Stimulated activated CD4-positive, alpha-beta T cell treated with anti-CD3 and anti-CD28 coated beads, Interleukin-15, amount 100 ng/mL, for 24 hours (primary cell): ENCODE measurements around the gene ERCC5.
A peak's percentile ranks its signal among the peaks of the same experiment; 100 is the strongest.

Source experiments
- DNase-seq: peaks from one replicate; pipeline ENCODE4 v3.0.0-alpha.2; 2020

ERCC5 gene

DNA sequence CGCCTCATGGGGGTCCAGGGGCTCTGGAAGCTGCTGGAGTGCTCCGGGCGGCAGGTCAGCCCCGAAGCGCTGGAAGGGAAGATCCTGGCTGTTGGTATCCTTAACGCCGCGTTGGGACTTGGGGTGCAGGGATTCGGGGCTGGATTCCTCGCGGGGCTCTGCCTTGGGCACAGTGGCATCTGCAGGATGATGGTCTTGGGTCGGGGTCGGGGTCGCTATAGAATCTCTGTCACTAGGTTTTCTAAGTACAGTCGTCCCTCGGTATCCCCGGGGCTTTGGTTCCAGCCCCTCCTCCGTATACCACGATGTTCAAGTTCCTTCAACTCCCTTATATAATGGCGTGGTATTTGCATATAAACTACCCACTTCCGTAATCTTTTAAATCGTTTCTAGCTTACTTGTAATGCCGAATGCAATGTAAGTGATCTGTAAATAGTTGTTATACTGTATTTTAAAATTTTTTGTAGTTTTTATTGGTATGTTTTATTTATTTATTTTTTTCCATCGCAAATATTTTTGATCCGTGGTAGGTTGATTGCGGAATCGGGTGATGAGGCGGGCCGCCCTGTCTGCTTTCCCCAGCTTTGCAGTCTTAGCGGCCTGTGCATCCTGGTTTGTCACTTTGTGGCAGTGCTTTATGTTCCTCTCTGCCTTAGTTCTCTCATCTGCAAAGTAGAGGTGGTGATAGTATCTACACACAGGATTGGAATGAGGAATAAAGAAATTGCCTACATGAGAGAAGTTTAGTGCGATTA lies 606 bp downstream of the ERCC5 start:
- DNase-seq = peak; percentile 61

GRCh38 chr13:102847272-102848234 lies 1.7 kb downstream of the ERCC5 start:
- DNase-seq = peak; percentile 23

GRCh38 chr13:102848956-102849355 lies 3.1 kb downstream of the ERCC5 start:
- no peak for DNase-seq

- no peak for DNase-seq
Observed at GRCh38 chr13:102852556-102852955, 6.7 kb downstream of the ERCC5 start.

DNA sequence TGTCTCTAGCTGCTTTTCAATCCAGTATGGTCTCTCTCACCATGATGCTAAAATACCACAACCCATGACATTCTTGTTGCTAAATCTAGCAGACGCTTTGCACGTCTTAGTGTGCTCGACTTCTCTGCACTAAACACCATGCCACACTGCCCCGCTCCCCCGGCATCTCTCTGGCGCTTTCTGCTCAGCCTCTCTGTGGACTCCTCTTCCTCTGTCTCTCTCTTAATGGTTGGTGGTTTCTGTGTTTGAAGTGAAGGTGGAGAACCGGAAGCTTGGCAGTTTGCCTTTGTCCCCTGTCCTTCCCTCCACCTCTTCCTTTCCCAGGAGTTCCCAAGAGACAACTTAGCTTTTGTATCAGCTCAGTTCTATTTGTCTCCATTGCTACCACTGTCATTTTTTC lies 8.8 kb downstream of the ERCC5 start:
- no peak for DNase-seq

DNA sequence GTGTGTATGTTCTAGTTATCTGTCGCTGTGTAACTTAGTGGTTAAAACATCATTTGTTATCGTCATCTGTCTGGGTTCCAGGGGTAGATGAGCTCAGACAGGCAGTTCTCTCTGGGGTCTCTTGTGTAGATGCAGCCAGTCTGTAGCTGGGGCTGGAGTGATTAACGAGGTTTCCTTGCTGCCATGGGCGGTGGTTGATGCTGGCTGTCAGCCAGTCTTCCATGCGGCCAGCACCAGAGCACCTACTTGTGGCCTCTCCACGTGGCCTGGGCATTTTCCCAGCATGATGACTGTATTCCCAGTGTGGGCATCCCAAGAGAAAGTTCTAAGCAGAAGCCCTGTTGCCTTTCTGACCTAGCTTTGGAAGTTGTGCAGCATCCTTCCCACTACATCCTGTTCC lies 10.7 kb downstream of the ERCC5 start:
- DNase-seq = no peak

- DNase-seq = no peak
Observed at GRCh38 chr13:102862624-102863210, 16.9 kb downstream of the ERCC5 start.

GRCh38 chr13:102863590-102863989 lies 17.8 kb downstream of the ERCC5 start:
- DNase-seq = no peak

DNA sequence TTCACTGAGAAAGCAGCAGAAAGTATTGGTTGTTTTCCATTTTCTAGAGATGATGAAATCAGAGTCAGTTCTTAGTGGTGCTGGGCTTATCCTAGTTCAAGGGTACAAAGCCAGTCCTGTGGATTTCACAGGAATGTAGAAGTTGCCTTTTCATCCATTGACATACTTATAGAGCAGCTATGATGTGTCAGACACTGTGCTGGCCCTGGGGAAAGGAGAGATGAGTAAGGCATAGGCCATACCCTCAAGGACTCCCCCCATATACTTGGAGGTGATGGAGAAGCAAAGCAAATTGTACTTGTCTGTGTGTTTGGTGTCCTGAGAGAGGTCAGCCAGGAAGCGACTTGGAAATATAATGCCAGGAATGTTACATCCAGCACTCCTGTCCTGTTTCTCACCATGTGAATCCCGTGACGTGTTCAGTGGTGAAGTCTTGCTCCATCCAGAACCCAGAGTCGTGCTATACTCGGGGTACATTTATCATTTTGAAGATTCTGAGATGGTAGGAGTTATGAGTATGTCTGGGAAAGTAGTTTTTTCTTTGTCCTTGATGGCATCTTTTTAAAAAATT lies 22.6 kb downstream of the ERCC5 start:
- DNase-seq = no peak

DNA sequence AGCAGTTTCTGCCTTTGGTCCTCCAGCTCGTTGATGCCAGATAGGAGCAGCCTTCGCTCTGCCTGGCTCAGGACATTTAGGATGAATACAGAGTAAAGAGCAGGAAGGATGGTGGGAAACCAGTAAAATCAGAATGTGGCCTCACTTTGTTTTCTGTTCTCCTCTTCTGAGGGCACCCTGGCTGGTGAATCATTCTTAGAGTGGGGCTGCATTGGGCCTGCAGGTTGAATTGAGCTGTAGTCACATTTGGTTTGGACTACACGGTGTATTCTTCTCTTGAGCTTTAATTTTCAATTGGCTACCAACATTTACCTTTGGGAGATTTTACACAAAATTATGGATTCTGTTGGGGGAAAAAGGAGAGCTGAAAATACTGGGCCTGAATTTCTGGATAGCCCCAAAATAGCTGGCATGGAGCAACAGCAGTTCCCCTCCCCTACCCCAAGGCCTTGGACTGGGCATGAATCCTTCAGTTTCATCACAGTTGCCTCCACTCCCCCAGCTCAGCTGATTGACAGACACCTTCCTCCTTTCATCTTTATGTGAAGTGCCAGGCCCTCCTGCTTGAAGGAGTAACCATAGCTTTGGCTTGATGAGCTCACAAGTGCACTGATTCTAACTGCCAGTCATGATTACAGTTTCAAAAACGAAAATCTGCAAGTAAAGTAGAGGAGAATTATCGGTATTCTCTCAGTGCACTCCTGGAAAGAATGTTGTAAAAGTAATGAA lies 24.3 kb downstream of the ERCC5 start:
- DNase-seq = no peak

DNA sequence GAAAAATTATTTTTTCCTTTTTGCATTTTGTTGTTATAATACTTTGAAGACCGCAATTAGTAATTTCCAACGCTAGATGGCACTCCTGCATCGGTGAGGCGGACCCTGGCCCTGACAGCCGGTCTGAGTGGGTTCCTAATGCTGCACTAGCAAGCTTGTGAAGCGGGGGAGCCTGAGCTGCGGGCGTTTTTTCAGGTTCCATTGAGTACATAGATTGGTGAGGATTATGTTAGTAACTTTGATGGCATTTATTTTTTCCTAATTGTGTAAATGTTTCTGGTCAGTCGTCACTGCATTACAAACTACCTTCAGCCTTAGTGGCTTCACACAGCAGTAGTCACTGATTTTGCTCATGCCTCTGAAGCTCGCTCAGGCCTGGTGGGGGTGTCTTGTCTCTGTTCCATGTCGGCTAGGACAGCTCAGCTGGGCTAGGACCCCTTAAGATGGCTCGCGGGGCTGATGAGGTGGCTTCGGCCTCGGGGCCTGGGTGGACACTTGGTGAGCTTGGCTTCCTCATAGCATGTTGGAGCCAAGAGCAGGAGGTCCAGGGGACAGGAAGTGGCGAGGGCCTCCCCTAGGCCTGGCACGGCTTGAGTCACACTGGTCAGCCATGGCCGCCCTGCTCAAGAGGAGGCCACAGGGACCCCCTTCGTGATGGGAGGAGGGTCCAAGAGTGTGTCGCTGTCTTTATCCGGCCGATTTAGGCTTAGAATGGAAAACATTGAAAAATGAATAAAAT lies 25.0 kb downstream of the ERCC5 start:
- peak; percentile 56 for DNase-seq

- no peak for DNase-seq
Observed at GRCh38 chr13:102872131-102872530, 26.3 kb downstream of the ERCC5 start.

- DNase-seq = no peak
Observed at GRCh38 chr13:102872531-102872930, 26.7 kb downstream of the ERCC5 start.

GRCh38 chr13:102873653-102874052 lies 27.8 kb downstream of the ERCC5 start:
- DNase-seq = no peak

- no peak for DNase-seq
Observed at GRCh38 chr13:102875256-102875655, 29.4 kb downstream of the ERCC5 start.

GRCh38 chr13:102877303-102877702 lies 31.5 kb downstream of the ERCC5 start:
- no peak for DNase-seq

GRCh38 chr13:102878481-102878880 lies 32.6 kb downstream of the ERCC5 start:
- no peak for DNase-seq

GRCh38 chr13:102879793-102880499 lies 34.1 kb downstream of the ERCC5 start:
- no peak for DNase-seq

DNA sequence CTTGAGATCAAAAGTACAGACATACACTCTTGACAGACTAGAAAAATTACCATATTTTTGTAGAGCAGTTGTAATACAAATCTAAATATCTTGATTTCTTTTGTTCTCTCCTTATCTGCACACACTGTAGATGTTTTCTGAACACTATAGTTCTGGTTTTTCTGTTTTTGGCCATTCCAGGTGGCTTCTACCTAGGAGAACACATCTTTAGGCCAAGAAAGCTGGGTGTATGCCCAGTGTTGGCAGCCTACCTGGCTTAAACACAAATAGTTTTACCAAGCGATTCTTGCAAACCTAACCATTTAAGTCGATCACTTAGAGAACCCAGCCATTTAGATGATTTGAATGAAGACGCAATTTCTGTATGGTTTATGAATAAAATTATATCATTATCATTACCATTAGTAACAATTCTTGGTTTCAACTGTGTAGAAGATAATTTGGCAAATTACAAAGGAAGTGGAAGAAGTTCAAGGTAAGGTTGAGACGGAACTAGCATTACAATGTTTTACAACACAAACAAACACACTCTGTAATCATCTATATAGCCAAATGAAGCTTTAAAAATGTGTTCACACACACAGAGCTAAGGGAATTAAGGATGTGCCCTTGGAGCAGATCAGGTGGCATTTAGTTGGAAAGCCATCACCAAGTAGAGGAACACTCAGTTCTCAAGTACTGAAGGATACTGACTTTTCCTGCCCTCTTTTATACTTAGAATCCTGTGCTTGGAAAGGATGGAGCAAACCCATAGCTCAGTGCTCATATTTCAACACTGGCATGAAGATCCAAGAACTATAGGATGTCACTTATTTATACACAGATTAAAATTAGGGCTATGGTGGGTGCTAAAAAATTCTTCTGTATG lies 36.2 kb downstream of the ERCC5 start:
- DNase-seq = no peak

- DNase-seq = no peak
Observed at GRCh38 chr13:102892503-102892902, 46.7 kb downstream of the ERCC5 start.
